NOMO-1 treated with DMSO at 0.1 percent for 48 hours (cell line): ENCODE results near the gene LLGL1.

Experiments used
- DNase-seq: peaks from one replicate; lab custom pipeline; 2025; ENCODE audit not compliant: unreplicated experiment; lab: John Stamatoyannopoulos, UW

LLGL1 gene

DNA sequence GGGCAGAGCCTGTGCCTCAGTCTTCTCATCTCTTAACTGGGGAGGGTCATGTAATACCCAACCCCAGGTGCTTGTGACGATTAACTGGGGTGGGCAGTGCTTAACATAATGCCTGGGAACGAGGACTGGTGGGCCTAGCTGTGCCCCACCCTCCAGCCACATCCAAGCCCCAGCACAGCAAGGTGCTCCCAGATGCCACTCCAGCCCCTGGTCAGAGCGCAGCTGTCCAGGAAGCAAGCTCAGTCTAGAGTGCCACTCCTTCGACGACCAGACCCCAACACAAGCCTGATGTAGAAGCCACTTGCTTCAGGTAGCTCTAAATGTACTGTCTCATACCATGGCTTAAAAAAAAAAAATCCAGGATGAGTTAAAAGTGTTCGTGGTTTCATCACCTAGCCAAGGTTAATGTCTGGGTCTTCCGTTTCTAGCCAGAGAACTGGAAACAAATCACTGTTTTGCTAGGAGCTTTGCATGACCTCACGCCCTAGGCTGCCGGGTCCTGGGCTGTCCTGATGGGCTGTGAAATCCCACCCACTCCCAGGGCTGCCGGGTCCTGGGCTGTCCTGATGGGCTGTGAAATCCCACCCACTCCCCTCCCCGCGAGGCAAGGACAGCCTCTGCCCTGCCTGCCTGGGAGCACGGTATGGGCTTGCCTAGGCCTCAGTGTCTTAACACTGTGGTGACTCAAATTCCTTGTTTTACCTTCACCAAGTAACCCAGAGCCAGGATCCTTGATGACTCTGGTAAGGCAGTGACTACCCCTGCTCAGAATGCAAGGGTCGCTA lies 42.7 kb downstream of the LLGL1 start:
- DNase-seq = no peak

DNA sequence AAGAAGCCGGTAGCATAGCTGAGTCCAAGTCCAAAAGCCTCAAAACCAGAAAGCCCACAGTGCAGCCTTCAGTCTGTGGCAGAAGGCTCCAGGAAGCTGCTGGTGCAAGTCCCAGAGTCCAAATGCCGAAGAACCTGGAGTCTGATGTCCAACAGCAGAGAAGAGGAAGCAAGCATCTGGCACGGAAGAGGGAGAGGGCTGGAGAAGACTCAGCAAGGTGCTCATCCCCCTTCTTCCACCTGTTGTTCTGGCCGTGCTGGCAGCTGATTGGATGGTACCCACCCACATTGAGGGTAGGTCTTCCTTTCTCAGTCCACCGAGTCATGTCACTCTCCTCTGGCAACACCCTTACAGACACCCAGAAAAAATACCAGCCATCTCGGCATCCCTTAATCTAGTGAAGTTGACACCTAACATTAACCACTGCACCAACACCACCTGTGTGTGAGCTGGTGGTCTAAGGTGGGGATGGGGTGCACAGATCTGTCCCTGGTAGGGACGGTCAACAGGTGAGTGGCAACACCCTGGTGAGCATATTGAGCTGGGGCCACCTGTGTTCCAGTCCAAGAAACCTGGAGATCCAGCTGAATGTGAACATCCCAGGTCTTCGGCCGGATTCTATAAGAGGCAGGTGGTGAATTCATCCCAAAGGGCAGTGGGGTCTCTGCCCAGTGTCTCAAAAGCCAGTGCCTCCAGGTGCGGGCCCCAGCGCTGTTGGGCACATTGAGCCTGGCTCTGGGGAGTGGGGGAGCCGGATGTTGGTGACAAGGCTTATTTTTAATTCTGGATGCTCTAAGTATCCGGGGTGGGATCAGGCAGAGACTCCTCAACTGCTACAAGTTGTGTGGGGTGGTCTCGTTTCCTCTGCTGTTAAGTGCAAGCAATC lies 44.9 kb downstream of the LLGL1 start:
- no peak for DNase-seq

- no peak for DNase-seq
Measured at GRCh38 chr17:18277076-18277475, 51.6 kb downstream of the LLGL1 start.

DNA sequence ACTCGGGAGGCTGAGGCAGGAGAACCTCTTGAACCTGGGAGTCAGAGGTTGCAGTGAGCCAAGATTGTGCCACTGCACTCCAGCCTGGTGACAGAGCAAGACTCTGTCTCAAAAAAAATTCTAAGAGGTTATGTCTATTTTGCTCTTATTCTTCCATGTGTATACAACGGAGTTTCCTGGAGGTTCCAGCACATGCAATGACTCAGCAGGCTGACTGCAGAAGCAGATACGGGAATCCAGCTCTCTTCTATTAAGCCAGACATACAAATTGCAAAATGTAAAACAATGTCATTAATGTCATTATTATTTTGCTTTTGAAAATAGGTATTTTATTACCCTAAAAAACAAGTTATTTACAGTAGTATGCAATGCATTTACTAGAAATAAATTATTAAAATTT lies 53.4 kb downstream of the LLGL1 start:
- no peak for DNase-seq

DNA sequence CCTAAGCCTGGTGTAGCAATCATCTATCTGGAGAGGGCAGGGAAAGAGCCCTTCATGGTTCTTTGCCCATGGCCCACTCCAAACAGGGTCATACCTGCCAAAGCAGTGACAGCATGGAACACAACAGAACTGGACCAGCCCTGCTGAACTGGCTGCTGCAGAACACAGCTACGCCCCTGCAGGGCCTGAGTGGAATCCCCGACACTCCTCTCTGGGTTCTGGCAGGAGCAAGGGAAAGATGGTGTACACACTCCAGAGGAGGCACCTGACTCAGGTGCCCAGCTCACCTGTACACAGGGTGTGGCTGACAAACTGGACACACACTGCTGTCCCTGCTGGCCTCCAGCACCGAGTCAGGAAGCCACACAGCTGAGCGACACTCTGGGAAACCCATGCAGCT lies 54.8 kb downstream of the LLGL1 start:
- no peak for DNase-seq

GRCh38 chr17:18280766-18281371 lies 55.4 kb downstream of the LLGL1 start:
- DNase-seq = no peak

- no peak for DNase-seq
Measured at GRCh38 chr17:18281788-18282187, 56.4 kb downstream of the LLGL1 start.

DNA sequence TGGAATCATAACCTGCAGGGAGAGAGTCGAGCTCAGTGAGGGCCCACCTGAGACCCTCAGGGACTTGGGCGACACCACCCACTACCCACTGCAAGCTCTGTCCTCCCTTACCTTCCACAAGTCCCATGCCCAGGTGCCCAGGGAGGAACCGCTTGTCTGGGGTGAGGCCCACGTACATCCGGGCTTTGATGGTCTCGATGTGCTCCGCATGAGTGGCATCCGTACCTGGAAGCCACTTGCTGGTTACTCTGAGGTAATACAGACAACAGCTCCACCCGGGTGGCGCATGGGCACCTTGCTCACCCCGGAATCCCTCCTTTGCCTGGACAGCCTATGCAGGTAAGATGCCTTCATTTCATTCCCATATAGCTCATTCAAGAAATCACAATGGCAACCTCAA lies 59.9 kb downstream of the LLGL1 start:
- no peak for DNase-seq

DNA sequence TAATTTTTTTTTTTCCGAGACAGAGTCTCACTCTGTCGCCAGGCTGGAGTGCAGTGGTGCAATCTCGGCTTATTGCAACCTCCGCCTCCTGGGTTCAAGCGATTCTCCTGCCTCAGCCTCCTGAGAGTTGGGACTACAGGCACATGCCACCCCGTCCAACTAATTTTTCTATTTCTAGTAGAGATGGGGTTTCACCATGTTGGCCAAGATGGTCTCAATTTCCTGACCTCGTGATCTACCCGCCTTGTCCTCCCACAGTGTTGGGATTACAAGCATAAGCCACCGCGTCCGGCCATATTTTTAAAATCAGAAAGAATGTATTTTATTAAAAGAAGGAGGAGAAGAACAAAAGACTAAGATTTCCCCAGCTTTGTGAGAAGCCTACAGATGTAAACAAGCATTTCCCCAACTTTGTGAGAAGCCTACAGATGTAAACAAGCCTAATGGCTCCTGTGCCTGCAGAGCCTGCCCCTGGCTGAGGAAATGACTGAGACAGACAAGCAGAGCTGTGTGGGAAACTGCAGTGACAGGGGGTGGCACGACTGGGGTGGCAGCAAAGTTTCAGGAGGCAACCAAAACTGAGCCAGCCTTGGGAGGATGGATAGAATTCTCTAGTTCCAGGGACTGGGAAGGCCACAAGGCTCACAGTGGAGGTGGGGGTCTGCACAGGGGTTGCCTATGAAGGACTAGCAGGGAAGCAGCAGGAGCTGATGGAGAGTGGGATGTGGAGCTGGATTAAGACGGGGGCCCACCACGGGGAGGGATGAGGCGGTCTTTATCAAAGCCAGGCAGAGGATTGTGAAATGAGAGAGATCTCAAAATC lies 66.5 kb downstream of the LLGL1 start:
- DNase-seq = no peak
